Cardiac muscle cell (in vitro differentiated cells and primary cell): ENCODE data around the gene PCDH9. TPM values are rescaled to one million over a fixed set of nuclear protein-coding genes. Genes with fewer than 3 reads are reported as not detected.

Experiments
- DNase-seq, 2 donors: peaks; one replicate each; pipeline versions ENCODE4 v3.0.0 to v3.0.0-alpha.2; 2010 to 2017; ENCODE audit warnings: low read depth in 1 of 2, low spot score in 1 of 2
- H3K27ac ChIP-seq: fragments of 200-600 bp; sonication (generic); 2 replicates; pipeline ENCODE4 v1.5.1; 2016
- H3K27me3 ChIP-seq: fragments of 200-600 bp; sonication (generic); 2 replicates; pipeline ENCODE4 v1.6.0; 2016; ENCODE audit warnings: control low read depth
- H3K36me3 ChIP-seq: fragments of 200-600 bp; sonication (generic); 2 replicates; pipeline ENCODE4 v1.5.1; 2016; ENCODE audit warnings: control low read depth
- H3K4me1 ChIP-seq: fragments of 200-600 bp; sonication (generic); 2 replicates; pipeline ENCODE4 v1.8.1; 2017; ENCODE audit warnings: low read depth, mild to moderate bottlenecking, mixed run types
- H3K4me3 ChIP-seq: fragments of 200-600 bp; sonication (generic); 2 replicates; pipeline ENCODE4 v1.5.1; 2016; ENCODE audit warnings: mild to moderate bottlenecking
- H3K9me3 ChIP-seq: fragments of 200-600 bp; sonication (generic); 2 replicates; pipeline ENCODE4 v1.5.1; 2017; ENCODE audit warnings: low read depth, mild to moderate bottlenecking, control low read depth
- CTCF ChIP-seq: IDR thresholded peaks from 2 replicates; pipeline ENCODE4 v1.5.1; 2012; ENCODE audit warnings: low read depth, mild to moderate bottlenecking, low read length
- polyA plus RNA-seq: library from polyadenylated mRNA; unstranded; fragments of >200 nt; fragmentation: Nextera tagmentation; extraction: Ambion mirVana; gene quantifications from 2 replicates; pipeline ENCODE4 v1.2.1, GENCODE V29; 2016
- total RNA-seq: library from RNA; depleted of rRNA; stranded (reverse); fragments of >200 nt; gene quantifications from 2 replicates; pipeline ENCODE4 v1.2.3, GENCODE V29; 2016

PCDH9 gene
- total and polyA plus RNA-seq, 2 experiments from 2014 or later: 1.6 to 2.3 TPM

- H3K4me1 ChIP-seq: no peaks in the 10 kb centered on the region
- no peak overlapping the region for H3K27ac ChIP-seq
- no peaks in the 10 kb centered on the region for H3K36me3 ChIP-seq
- no peak overlapping the region for H3K4me3 ChIP-seq
- H3K9me3 ChIP-seq: no peaks in the 10 kb centered on the region
- H3K27me3 ChIP-seq: no peaks in the 10 kb centered on the region
- DNase-seq: no peak
- no peak for TF ChIP-seq CTCF
These were observed 589.9 kb downstream of the PCDH9 start for GRCh38 chr13:66640231-66640630.

- no peaks in the 10 kb centered on the region for H3K27me3 ChIP-seq
- no peaks in the 10 kb centered on the region for H3K36me3 ChIP-seq
- TF ChIP-seq CTCF: no peak
- H3K4me1 ChIP-seq: peaks cover 6% of the 10 kb centered on the region
- no peak overlapping the region for H3K4me3 ChIP-seq
- no peak overlapping the region for H3K27ac ChIP-seq
- no peaks in the 10 kb centered on the region for H3K9me3 ChIP-seq
- no peak for DNase-seq
These were observed 591.1 kb downstream of the PCDH9 start for GRCh38 chr13:66639044-66639443.

GRCh38 chr13:66635526-66635925 lies 594.6 kb downstream of the PCDH9 start:
- no peak overlapping the region for H3K27ac ChIP-seq
- peak in 1 of 2 donors; percentile 79 for DNase-seq
- H3K27me3 ChIP-seq: no peaks in the 10 kb centered on the region
- no peak for TF ChIP-seq CTCF
- H3K36me3 ChIP-seq: no peaks in the 10 kb centered on the region
- H3K9me3 ChIP-seq: no peaks in the 10 kb centered on the region
- no peak overlapping the region for H3K4me3 ChIP-seq
- peaks cover 6% of the 10 kb centered on the region for H3K4me1 ChIP-seq

- Histone ChIP-seq H3K27me3 (no peaks in the 10 kb centered on the region), H3K4me3 (no peak overlapping the region), H3K4me1 (peaks cover 6% of the 10 kb centered on the region), H3K9me3 (no peaks in the 10 kb centered on the region), H3K36me3 (no peaks in the 10 kb centered on the region), H3K27ac (no peak overlapping the region)
- no peak for TF ChIP-seq CTCF
- peak in 1 of 2 donors; percentile 27 for DNase-seq
These were observed 595.8 kb downstream of the PCDH9 start for GRCh38 chr13:66634384-66634783.

GRCh38 chr13:66627512-66627911 lies 602.6 kb downstream of the PCDH9 start:
- no peaks in the 10 kb centered on the region for H3K4me1 ChIP-seq
- H3K27ac ChIP-seq: no peak overlapping the region
- H3K9me3 ChIP-seq: no peaks in the 10 kb centered on the region
- no peaks in the 10 kb centered on the region for H3K27me3 ChIP-seq
- TF ChIP-seq CTCF: no peak
- H3K36me3 ChIP-seq: no peaks in the 10 kb centered on the region
- no peak overlapping the region for H3K4me3 ChIP-seq
- no peak for DNase-seq

GRCh38 chr13:66624302-66624701 lies 605.8 kb downstream of the PCDH9 start:
- no peak for DNase-seq
- TF ChIP-seq CTCF: no peak
- H3K9me3 ChIP-seq: no peaks in the 10 kb centered on the region
- H3K27ac ChIP-seq: no peak overlapping the region
- H3K36me3 ChIP-seq: no peaks in the 10 kb centered on the region
- no peak overlapping the region for H3K4me3 ChIP-seq
- H3K27me3 ChIP-seq: no peaks in the 10 kb centered on the region
- H3K4me1 ChIP-seq: no peaks in the 10 kb centered on the region
